ENCODE measurements around the gene IER5L.

IER5L gene

GRCh38 chr9:129156163-129156562, 21.9 kb downstream of the IER5L start:
- Histone ChIP-seq H3K4me1 (ENCODE audit: insufficient read depth, low read length, severe bottlenecking) (no peaks in the 10 kb centered on the region), H3K27me3 (ENCODE audit: insufficient read depth, low read length) (no peaks in the 10 kb centered on the region; the same call in 1 of the 2 replicates), H2AFZ (ENCODE audit: low read length) (no peak overlapping the region), H3K9me2 (ENCODE audit: low read depth, low read length) (no peaks in the 10 kb centered on the region), H3K27ac (ENCODE audit: low read depth, low read length, poor library complexity, severe bottlenecking) (no peak overlapping the region), H3K36me3 (ENCODE audit: insufficient read depth, low read length) (no peaks in the 10 kb centered on the region; the same call in 1 of the 2 replicates), H3K4me2 (ENCODE audit: low read length) (no peak overlapping the region), H3K79me2 (ENCODE audit: insufficient read depth, low read length) (no peaks in the 10 kb centered on the region), H3F3A (ENCODE audit: insufficient read depth, low read length) (no peaks in the 10 kb centered on the region), H3K9ac (ENCODE audit: low read length) (no peak overlapping the region), H3K4me3 (ENCODE audit: low read depth, low read length, poor library complexity, severe bottlenecking) (no peak overlapping the region), H3K9me3 (ENCODE audit: low read length) (no peaks in the 10 kb centered on the region), H4K20me1 (ENCODE audit: insufficient read depth, low read length) (no peaks in the 10 kb centered on the region)
- TF ChIP-seq CTCF (IDR thresholded peaks at IDR 0.05; ENCODE audit: low read length): no peak
- no peak for TF ChIP-seq EZH2 (IDR thresholded peaks at IDR 0.05; ENCODE audit: borderline replicate concordance, low read length)

- TF ChIP-seq EZH2 (IDR thresholded peaks at IDR 0.05; ENCODE audit: borderline replicate concordance, low read length) (no peak), CTCF (IDR thresholded peaks at IDR 0.05; ENCODE audit: low read length) (no peak)
- H3K27ac ChIP-seq (ENCODE audit: low read depth, low read length, poor library complexity, severe bottlenecking): no peak overlapping the region
- H3K4me1 ChIP-seq (ENCODE audit: insufficient read depth, low read length, severe bottlenecking): no peaks in the 10 kb centered on the region
- H3K9me2 ChIP-seq (ENCODE audit: low read depth, low read length): no peaks in the 10 kb centered on the region
- H3K36me3 ChIP-seq (ENCODE audit: insufficient read depth, low read length): no peaks in the 10 kb centered on the region; the same call in 1 of the 2 replicates
- no peak overlapping the region for H2AFZ ChIP-seq (ENCODE audit: low read length)
- no peaks in the 10 kb centered on the region for H3K79me2 ChIP-seq (ENCODE audit: insufficient read depth, low read length)
- H3K9ac ChIP-seq (ENCODE audit: low read length): no peak overlapping the region
- no peak overlapping the region for H3K4me2 ChIP-seq (ENCODE audit: low read length)
- H4K20me1 ChIP-seq (ENCODE audit: insufficient read depth, low read length): no peaks in the 10 kb centered on the region
- no peaks in the 10 kb centered on the region for H3F3A ChIP-seq (ENCODE audit: insufficient read depth, low read length)
- no peaks in the 10 kb centered on the region; the same call in 1 of the 2 replicates for H3K27me3 ChIP-seq (ENCODE audit: insufficient read depth, low read length)
- no peaks in the 10 kb centered on the region for H3K9me3 ChIP-seq (ENCODE audit: low read length)
- no peak overlapping the region for H3K4me3 ChIP-seq (ENCODE audit: low read depth, low read length, poor library complexity, severe bottlenecking)
These were observed 23.1 kb downstream of the IER5L start for GRCh38 chr9:129154866-129155477.

GRCh38 chr9:129151469-129151868, 26.6 kb downstream of the IER5L start:
- Histone ChIP-seq H3K36me3 (ENCODE audit: insufficient read depth, low read length) (no peaks in the 10 kb centered on the region; the same call in 1 of the 2 replicates), H3K4me2 (ENCODE audit: low read length) (no peak overlapping the region), H3K9ac (ENCODE audit: low read length) (no peak overlapping the region), H3F3A (ENCODE audit: insufficient read depth, low read length) (no peaks in the 10 kb centered on the region), H3K4me3 (ENCODE audit: low read depth, low read length, poor library complexity, severe bottlenecking) (no peak overlapping the region), H4K20me1 (ENCODE audit: insufficient read depth, low read length) (no peaks in the 10 kb centered on the region), H2AFZ (ENCODE audit: low read length) (no peak overlapping the region), H3K9me3 (ENCODE audit: low read length) (no peaks in the 10 kb centered on the region), H3K79me2 (ENCODE audit: insufficient read depth, low read length) (no peaks in the 10 kb centered on the region), H3K4me1 (ENCODE audit: insufficient read depth, low read length, severe bottlenecking) (peaks cover 28% of the 10 kb centered on the region), H3K9me2 (ENCODE audit: low read depth, low read length) (no peaks in the 10 kb centered on the region), H3K27me3 (ENCODE audit: insufficient read depth, low read length) (no peaks in the 10 kb centered on the region), H3K27ac (ENCODE audit: low read depth, low read length, poor library complexity, severe bottlenecking) (no peak overlapping the region)
- TF ChIP-seq EZH2 (IDR thresholded peaks at IDR 0.05; ENCODE audit: borderline replicate concordance, low read length) (no peak), CTCF (IDR thresholded peaks at IDR 0.05; ENCODE audit: low read length) (no peak)
